GM12891 (cell line): ENCODE measurements around the gene SH3RF2.

Source experiments
- POLR2A ChIP-seq: IDR thresholded peaks from 2 replicates; pipeline ENCODE4 v1.6.1; 2011; ENCODE audit warnings: low read depth, low read length, control low read depth
- POLR2AphosphoS5 ChIP-seq: IDR thresholded peaks from 2 replicates; pipeline ENCODE4 v1.6.1; 2011; ENCODE audit warnings: low read depth, low read length, control low read depth
- TAF1 ChIP-seq: IDR thresholded peaks from 2 replicates; pipeline ENCODE4 v1.6.1; 2011; ENCODE audit warnings: low read depth, low read length, control low read depth

GRCh38 chr5:146043722-146044121 is 107.3 kb downstream of the SH3RF2 start:
- TF ChIP-seq POLR2A (no peak), POLR2AphosphoS5 (no peak), TAF1 (no peak)
